HepG2 (cell line): ENCODE results near the gene DHX16. TPM values are rescaled to one million over a fixed set of nuclear protein-coding genes. Genes with fewer than 3 reads are reported as not detected.

Experiments
- ATF5 ChIP-seq: sonication (generic); formaldehyde crosslinking; IDR thresholded peaks from 2 replicates; pipeline ENCODE4 v1.4.0; 2020; ENCODE audit warnings: mild to moderate bottlenecking, low read depth, missing genetic modification reagents
- BCL6 ChIP-seq: IDR thresholded peaks from 2 replicates; pipeline ENCODE4 v1.6.1; 2016; ENCODE audit warnings: missing genetic modification reagents, missing compliant biosample characterization
- GPBP1L1 ChIP-seq: sonication (generic); formaldehyde crosslinking; IDR thresholded peaks from 2 replicates; pipeline ENCODE4 v1.5.0; 2020; ENCODE audit warnings: mild to moderate bottlenecking, missing genetic modification reagents
- HMGA1 ChIP-seq: sonication (generic); formaldehyde crosslinking; conservative IDR thresholded peaks from 2 replicates; pipeline ENCODE4 v1.4.0; 2020; ENCODE audit warnings: missing genetic modification reagents
- MAX ChIP-seq: IDR thresholded peaks from 2 replicates; pipeline ENCODE4 v1.6.1; 2012; ENCODE audit warnings: inconsistent platforms
- NFIC ChIP-seq: IDR thresholded peaks from 2 replicates; pipeline ENCODE4 v1.6.1; 2012; ENCODE audit warnings: mild to moderate bottlenecking, low read length, inconsistent platforms
- PHF21A ChIP-seq: sonication (generic); formaldehyde crosslinking; IDR thresholded peaks from 2 replicates; pipeline ENCODE4 v1.5.0; 2020; ENCODE audit warnings: mild to moderate bottlenecking, missing genetic modification reagents
- POGK ChIP-seq: sonication (generic); formaldehyde crosslinking; conservative IDR thresholded peaks from 2 replicates; pipeline ENCODE4 v1.8.0; 2022; ENCODE audit warnings: mild to moderate bottlenecking, moderate library complexity, missing genetic modification reagents
- REPIN1 ChIP-seq: sonication (generic); formaldehyde crosslinking; IDR thresholded peaks from 2 replicates; pipeline ENCODE4 v1.8.0; 2022; ENCODE audit warnings: missing genetic modification reagents, low read depth, mild to moderate bottlenecking, borderline replicate concordance
- RFX1 ChIP-seq: fragments of 450-650 bp; IDR thresholded peaks from 2 replicates; pipeline ENCODE4 v1.6.1; 2017
- SNAI1 ChIP-seq: sonication (generic); formaldehyde crosslinking; IDR thresholded peaks from 2 replicates; pipeline ENCODE4 v1.5.0; 2020; ENCODE audit warnings: mild to moderate bottlenecking, missing genetic modification reagents, borderline replicate concordance
- SP4 ChIP-seq: sonication (generic); formaldehyde crosslinking; IDR thresholded peaks from 2 replicates; pipeline ENCODE4 v1.8.1; 2023; ENCODE audit warnings: mild to moderate bottlenecking, missing genetic modification reagents
- ZFP62 ChIP-seq: sonication (generic); formaldehyde crosslinking; IDR thresholded peaks from 2 replicates; pipeline ENCODE4 v1.4.0; 2020; ENCODE audit warnings: missing genetic modification reagents
- ZKSCAN8 ChIP-seq: IDR thresholded peaks from 2 replicates; pipeline ENCODE4 v1.6.1; 2016; ENCODE audit warnings: borderline replicate concordance, missing genetic modification reagents, missing compliant biosample characterization
- ZNF10 ChIP-seq: sonication (generic); formaldehyde crosslinking; IDR thresholded peaks from 2 replicates; pipeline ENCODE4 v1.4.0; 2020; ENCODE audit warnings: mild to moderate bottlenecking, low read depth, missing genetic modification reagents, borderline replicate concordance
- ZNF12 ChIP-seq: sonication (generic); formaldehyde crosslinking; IDR thresholded peaks from 2 replicates; pipeline ENCODE4 v1.5.0; 2020; ENCODE audit warnings: missing genetic modification reagents
- ZNF136 ChIP-seq: sonication (generic); formaldehyde crosslinking; IDR thresholded peaks from 2 replicates; pipeline ENCODE4 v1.8.1; 2022; ENCODE audit warnings: low read depth, mild to moderate bottlenecking, moderate library complexity, missing genetic modification reagents
- ZNF18 ChIP-seq: sonication (generic); formaldehyde crosslinking; IDR thresholded peaks from 2 replicates; pipeline ENCODE4 v1.8.0; 2022; ENCODE audit warnings: mild to moderate bottlenecking, missing genetic modification reagents; ENCODE audit not compliant: insufficient replicate concordance
- ZNF530 ChIP-seq: sonication (generic); formaldehyde crosslinking; IDR thresholded peaks from 2 replicates; pipeline ENCODE4 v1.5.0; 2020; ENCODE audit warnings: low read depth, mild to moderate bottlenecking, missing genetic modification reagents
- ZNF567 ChIP-seq: sonication (generic); formaldehyde crosslinking; IDR thresholded peaks from 2 replicates; pipeline ENCODE4 v1.8.1; 2023; ENCODE audit warnings: mild to moderate bottlenecking, missing genetic modification reagents, borderline replicate concordance
- ZNF597 ChIP-seq: sonication (generic); formaldehyde crosslinking; IDR thresholded peaks from 2 replicates; pipeline ENCODE4 v1.5.0; 2020; ENCODE audit warnings: missing genetic modification reagents
- ZNF720 ChIP-seq: sonication (generic); formaldehyde crosslinking; IDR thresholded peaks from 2 replicates; pipeline ENCODE4 v1.4.0; 2020; ENCODE audit warnings: missing genetic modification reagents
- ZSCAN31 ChIP-seq: sonication (generic); formaldehyde crosslinking; IDR thresholded peaks from 2 replicates; pipeline ENCODE4 v1.5.0; 2020; ENCODE audit warnings: low read depth, mild to moderate bottlenecking, missing genetic modification reagents
- polyA plus RNA-seq, 8 experiments: library from polyadenylated mRNA; depleted of rRNA in 3 of 8; stranded (reverse) in 7 of 8; unstranded in 1 of 8; fragments of >200 nt; fragmentation: Illumina TruSeq in 4 of 8; extraction: Trizol in 4 of 8; gene quantifications; 2 replicates each; pipeline versions ENCODE4 v1.2.1 to v1.2.3, GENCODE V29; 2011 to 2016; ENCODE audit warnings: low read depth in 4 of 8, missing spikeins in 1 of 8, mixed read lengths in 1 of 8; ENCODE audit not compliant: insufficient read depth in 1 of 8
- total RNA-seq, 5 experiments: library from RNA; depleted of rRNA; stranded (reverse); fragments of >200 nt; fragmentation: Illumina TruSeq; extraction: Trizol; gene quantifications; 2 replicates each; pipeline ENCODE4 v1.2.3, GENCODE V29; 2016; ENCODE audit warnings: low read depth in 1 of 5

The DHX16 gene
- total and polyA plus RNA-seq, 2 of the 13 experiments (the other 11 are each of a cell fraction or from before 2014, with no cell fraction given): 57.0 to 58.5 TPM

- TF ChIP-seq POGK (CRISPR knock-in tag): peak; percentile 62; the same call in 1 of the 2 replicates
- TF ChIP-seq ZSCAN31 (CRISPR knock-in tag): no peak; the same call in 1 of the 2 replicates
- no peak for TF ChIP-seq ZNF597 (CRISPR knock-in tag)
- TF ChIP-seq ZKSCAN8 (CRISPR knock-in tag): no peak
- TF ChIP-seq ZFP62 (CRISPR knock-in tag): no peak
- no peak for TF ChIP-seq ZNF136
- TF ChIP-seq REPIN1 (CRISPR knock-in tag): peak; percentile 46; the same call in 1 of the 2 replicates
- no peak for TF ChIP-seq ZNF720
- TF ChIP-seq SP4 (CRISPR knock-in tag): no peak
- TF ChIP-seq ZNF567: no peak
- peak; percentile 16; the same call in 1 of the 2 replicates for TF ChIP-seq NFIC
- 0 out of 2 replicates have a peak, but pooled peaks have one; percentile 23 for TF ChIP-seq PHF21A (CRISPR knock-in tag)
- TF ChIP-seq BCL6 (CRISPR knock-in tag): no peak
- TF ChIP-seq ZNF530: no peak
- peak; percentile 32; the same call in 1 of the 2 replicates for TF ChIP-seq ATF5 (CRISPR knock-in tag)
- TF ChIP-seq HMGA1 (CRISPR knock-in tag): no peak
- TF ChIP-seq GPBP1L1 (CRISPR knock-in tag): no peak
- TF ChIP-seq ZNF10: no peak
- TF ChIP-seq RFX1: no peak
- TF ChIP-seq ZNF12: no peak
- no peak for TF ChIP-seq ZNF18 (CRISPR knock-in tag)
- no peak for TF ChIP-seq SNAI1 (CRISPR knock-in tag)
- peak; percentile 40; the same call in 1 of the 2 replicates for TF ChIP-seq MAX
Observed at GRCh38 chr6:30614044-30614842, 58.6 kb downstream of the DHX16 start (continued).
